HepG2 (cell line): ENCODE data around the gene EBP. TPM values are rescaled to one million over a fixed set of nuclear protein-coding genes. Genes with fewer than 3 reads are reported as not detected.

ENCODE experiments used
- ATAC-seq: fragments of 200-7000 bp; cut with Tn5 transposase; 3 replicates; pipeline ENCODE4 v1.9.1; 2020; ENCODE audit warnings: mild to moderate bottlenecking, moderate library complexity
- BruUV-seq: library from RNA; stranded (reverse); fragments of 400-500 nt; replicated peaks from 2 replicates; lab custom pipeline; 2021; lab: Mats Ljungman, UMichigan
- CTCF ChIA-PET: fragments of 300-600 bp; formaldehyde crosslinking; extraction: SDS; loops from one replicate; lab custom pipeline; 2021; ENCODE audit warnings: low total read pairs, inconsistent platforms, low intra/inter-chr PET ratio; lab: Yijun Ruan, JAX
- POLR2A ChIA-PET: fragments of 350-600 bp; sonication (Branson Sonifier 250); formaldehyde crosslinking; loops from one replicate; lab custom pipeline; 2020; ENCODE audit warnings: antibody characterized with exemption, inconsistent platforms; lab: Yijun Ruan, JAX
- DNase-seq: peaks from one replicate; pipeline ENCODE4 v3.0.0-alpha.2; 2015; ENCODE audit warnings: low spot score
- FAIRE-seq: peaks from 3 replicates; lab custom pipeline; 2011; peaks lifted over from hg19 to GRCh38; lab: Jason Lieb, UNC
- H2AFZ ChIP-seq: one replicate; pipeline ENCODE4 v1.6.1; 2011; ENCODE audit warnings: low read length, inconsistent platforms
- H3K27ac ChIP-seq: fragments of 300-600 bp; 3 replicates; pipeline ENCODE4 v1.8.0; 2011; ENCODE audit warnings: mixed run types, mild to moderate bottlenecking, mixed read lengths, low read length, inconsistent platforms; ENCODE audit not compliant: insufficient read depth; ENCODE audit errors: extremely low read length
- H3K27me3 ChIP-seq, 2 experiments: fragments of 200-600 bp in 1 of 2; 2 replicates in 1 of 2; 3 replicates in 1 of 2; pipeline versions ENCODE4 v1.6.0 to v1.8.0; 2011; ENCODE audit warnings: low read length in 2 of 2, mild to moderate bottlenecking in 2 of 2, moderate library complexity in 2 of 2, inconsistent platforms in 1 of 2; ENCODE audit not compliant: insufficient read depth in 2 of 2, control insufficient read depth in 1 of 2
- H3K36me3 ChIP-seq, 2 experiments: fragments of 200-600 bp in 1 of 2; replicated peaks in 1 of 2; 2 replicates in 1 of 2; 3 replicates in 1 of 2; pipeline versions ENCODE4 v1.5.1 to v1.8.0; 2011; ENCODE audit warnings: low read length in 2 of 2, inconsistent platforms in 1 of 2; ENCODE audit not compliant: insufficient read depth in 2 of 2, control insufficient read depth in 1 of 2
- H3K4me1 ChIP-seq: 2 replicates; pipeline ENCODE4 v1.5.1; 2012; ENCODE audit warnings: low read length, inconsistent platforms; ENCODE audit not compliant: insufficient read depth
- H3K4me2 ChIP-seq: 2 replicates; pipeline ENCODE4 v1.6.0; 2011; ENCODE audit warnings: low read depth, low read length, inconsistent platforms
- H3K4me3 ChIP-seq, 3 experiments: fragments of 200-600 bp in 1 of 3; sonication (generic), shearing (Covaris generic) in 1 of 3; replicated peaks in 1 of 3; 2 replicates each; pipeline ENCODE4 v1.5.1; 2011 to 2016; ENCODE audit warnings: low read length in 3 of 3, inconsistent platforms in 2 of 3, low read depth in 2 of 3, mild to moderate bottlenecking in 2 of 3, control low read depth in 1 of 3, mixed read lengths in 1 of 3; ENCODE audit not compliant: insufficient read depth in 1 of 3
- H3K79me2 ChIP-seq: one replicate; pipeline ENCODE4 v1.6.1; 2011; ENCODE audit warnings: low read length, inconsistent platforms; ENCODE audit not compliant: insufficient read depth
- H3K9ac ChIP-seq: 2 replicates; pipeline ENCODE4 v1.6.0; 2011; ENCODE audit warnings: mild to moderate bottlenecking, low read depth, low read length, inconsistent platforms; ENCODE audit not compliant: insufficient read depth
- H3K9me3 ChIP-seq: 2 replicates; pipeline ENCODE4 v1.5.1; 2012; ENCODE audit warnings: mild to moderate bottlenecking, low read length
- H4K20me1 ChIP-seq: 2 replicates; pipeline ENCODE4 v1.6.0; 2011; ENCODE audit warnings: inconsistent platforms, mild to moderate bottlenecking, low read length, moderate library complexity; ENCODE audit not compliant: insufficient read depth
- AGO2 ChIP-seq: fragments of 200-400 bp; formaldehyde crosslinking; optimal IDR thresholded peaks from 2 replicates; pipeline ENCODE3; 2017; ENCODE audit warnings: mild to moderate bottlenecking, low read depth, low read length, moderate library complexity
- FOXA3 ChIP-seq: IDR thresholded peaks from 2 replicates; pipeline ENCODE4 v1.6.1; 2016; ENCODE audit warnings: missing genetic modification reagents, missing compliant biosample characterization
- IRF1 ChIP-seq: sonication (generic); formaldehyde crosslinking; IDR thresholded peaks from 2 replicates; pipeline ENCODE4 v1.4.0; 2020; ENCODE audit warnings: low read depth, mild to moderate bottlenecking, missing genetic modification reagents
- JUNB ChIP-seq: sonication (generic); formaldehyde crosslinking; IDR thresholded peaks from 2 replicates; pipeline ENCODE4 v1.8.0; 2022; ENCODE audit warnings: missing genetic modification reagents, mild to moderate bottlenecking, borderline replicate concordance
- KIAA2018 ChIP-seq: sonication (generic); formaldehyde crosslinking; IDR thresholded peaks from 2 replicates; pipeline ENCODE4 v1.5.0; 2020; ENCODE audit warnings: mild to moderate bottlenecking, missing genetic modification reagents, borderline replicate concordance
- MTA3 ChIP-seq: sonication (generic); formaldehyde crosslinking; IDR thresholded peaks from 2 replicates; pipeline ENCODE4 v1.4.0; 2020; ENCODE audit warnings: missing genetic modification reagents
- NFKBIZ ChIP-seq: IDR thresholded peaks from 2 replicates; pipeline ENCODE4 v1.6.1; 2018; ENCODE audit warnings: missing genetic modification reagents, missing compliant biosample characterization
- WGBS: methylation state at CpG from one replicate; pipeline ENCODE4 v1.1.6; 2017; ENCODE audit warnings: low lambda C conversion rate; 5-methylcytosine and 5-hydroxymethylcytosine counted together
- in situ Hi-C: cut with HindIII; loops from 2 replicates; pipeline ENCODE4 v1.10.0; 2017; ENCODE audit warnings: low pct_unique_long_range_greater_than_20kb; ENCODE audit not compliant: extremely low pct_ligation_motif_present
- intact Hi-C: fragments of 100-400 bp; cut with micrococcal nuclease; formaldehyde crosslinking; loops from one replicate; pipeline ENCODE4 v1.10.0; 2022; ENCODE audit not compliant: unreplicated experiment
- polyA plus RNA-seq, 8 experiments: library from polyadenylated mRNA; depleted of rRNA in 3 of 8; stranded (reverse) in 7 of 8; unstranded in 1 of 8; fragments of >200 nt; fragmentation: Illumina TruSeq in 4 of 8; extraction: Trizol in 4 of 8; gene quantifications; 2 replicates each; pipeline versions ENCODE4 v1.2.1 to v1.2.3, GENCODE V29; 2011 to 2016; ENCODE audit warnings: low read depth in 4 of 8, missing spikeins in 1 of 8, mixed read lengths in 1 of 8; ENCODE audit not compliant: insufficient read depth in 1 of 8
- total RNA-seq, 5 experiments: library from RNA; depleted of rRNA; stranded (reverse); fragments of >200 nt; fragmentation: Illumina TruSeq; extraction: Trizol; gene quantifications; 2 replicates each; pipeline ENCODE4 v1.2.3, GENCODE V29; 2016; ENCODE audit warnings: low read depth in 1 of 5
- TF ChIP-seq, protein P1 (sequence below): sonication (generic); formaldehyde crosslinking; conservative IDR thresholded peaks from 2 replicates; pipeline ENCODE4 v1.8.0; 2022; ENCODE audit warnings: low read depth, missing genetic modification reagents

The EBP gene
- total and polyA plus RNA-seq, 2 of the 13 experiments (the other 11 are each of a cell fraction or from before 2014, with no cell fraction given): 106 to 260 TPM

GRCh38 chrX:48516285-48516684, 5.3 kb upstream of the EBP start:
- 93% methylated on average over 10 of the region's 10 CpGs for WGBS
- Histone ChIP-seq H3K4me1 (peaks cover 7% of the 10 kb centered on the region), H3K9ac (no peak overlapping the region), H3K27me3 (no peaks in the 10 kb centered on the region), H3K36me3 (no peaks in the 10 kb centered on the region), H3K79me2 (no peaks in the 10 kb centered on the region), H4K20me1 (no peaks in the 10 kb centered on the region), H3K27ac (no peak overlapping the region), H3K4me2 (no peak overlapping the region), H3K9me3 (no peaks in the 10 kb centered on the region), H3K4me3 (no peak overlapping the region), H2AFZ (no peak overlapping the region)
- intact Hi-C loops (no loop called here), in situ Hi-C loops (no loop called here)
- ATAC-seq (no peak), DNase-seq (no peak), FAIRE-seq (no peak)
- CTCF ChIA-PET: no interaction called here
- no peak for TF ChIP-seq AGO2
- no peak for TF ChIP-seq MTA3
- no peak for TF ChIP-seq FOXA3 (CRISPR knock-in tag)
- no TSS peak for BruUV-seq
- POLR2A ChIA-PET: no interaction called here

DNA sequence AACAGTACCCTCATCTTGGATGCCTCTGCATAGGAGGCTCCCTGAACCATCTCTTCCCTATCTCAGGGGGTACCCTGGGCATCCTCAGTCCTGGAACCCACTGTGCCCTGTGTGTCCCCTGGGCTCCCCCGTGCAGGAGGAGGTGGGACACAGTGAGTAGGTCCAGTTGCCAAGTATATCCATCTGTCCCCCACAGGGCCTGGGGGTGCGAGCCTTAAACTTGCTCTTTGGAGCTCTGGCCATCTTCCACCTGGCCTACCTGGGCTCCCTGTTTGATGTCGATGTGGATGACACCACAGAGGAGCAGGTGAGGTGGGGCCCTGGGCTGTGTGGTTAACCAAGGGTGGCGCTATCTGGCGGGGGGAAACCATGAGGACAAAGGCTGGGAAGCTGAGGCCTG, 4.6 kb upstream of the EBP start:
- no peaks in the 10 kb centered on the region for H3K27me3 ChIP-seq
- no peak overlapping the region for H2AFZ ChIP-seq
- H3K4me2 ChIP-seq: no peak overlapping the region
- in situ Hi-C loops (no loop called here), intact Hi-C loops (no loop called here)
- no peak overlapping the region for H3K4me3 ChIP-seq
- H3K36me3 ChIP-seq: no peaks in the 10 kb centered on the region
- H3K4me1 ChIP-seq: peaks cover 8% of the 10 kb centered on the region
- ChIA-PET CTCF (no interaction called here), POLR2A (no interaction called here)
- H3K9ac ChIP-seq: no peak overlapping the region
- H3K9me3 ChIP-seq: no peaks in the 10 kb centered on the region
- ATAC-seq: no peak
- no peak for DNase-seq
- H4K20me1 ChIP-seq: no peaks in the 10 kb centered on the region
- no TSS peak for BruUV-seq
- no peak for FAIRE-seq
- no peak overlapping the region for H3K27ac ChIP-seq
- peaks cover 1% of the 10 kb centered on the region for H3K79me2 ChIP-seq
- 100% methylated on average over 1 of the region's 5 CpGs for whole genome bisulfite sequencing
- no peak for TF ChIP-seq NFKBIZ (CRISPR knock-in tag)
- no peak for TF ChIP-seq KIAA2018 (CRISPR knock-in tag)
- no peak for TF ChIP-seq JUNB (CRISPR knock-in tag)
- TF ChIP-seq, protein P1, sequence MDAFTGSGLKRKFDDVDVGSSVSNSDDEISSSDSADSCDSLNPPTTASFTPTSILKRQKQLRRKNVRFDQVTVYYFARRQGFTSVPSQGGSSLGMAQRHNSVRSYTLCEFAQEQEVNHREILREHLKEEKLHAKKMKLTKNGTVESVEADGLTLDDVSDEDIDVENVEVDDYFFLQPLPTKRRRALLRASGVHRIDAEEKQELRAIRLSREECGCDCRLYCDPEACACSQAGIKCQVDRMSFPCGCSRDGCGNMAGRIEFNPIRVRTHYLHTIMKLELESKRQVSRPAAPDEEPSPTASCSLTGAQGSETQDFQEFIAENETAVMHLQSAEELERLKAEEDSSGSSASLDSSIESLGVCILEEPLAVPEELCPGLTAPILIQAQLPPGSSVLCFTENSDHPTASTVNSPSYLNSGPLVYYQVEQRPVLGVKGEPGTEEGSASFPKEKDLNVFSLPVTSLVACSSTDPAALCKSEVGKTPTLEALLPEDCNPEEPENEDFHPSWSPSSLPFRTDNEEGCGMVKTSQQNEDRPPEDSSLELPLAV (CRISPR knock-in tag): no peak
- TF ChIP-seq IRF1 (CRISPR knock-in tag): no peak
